Astrocyte of the cerebellum (primary cell): ENCODE data around the gene OSBPL2.

Source experiments
- DNase-seq: peaks from one replicate; pipeline ENCODE4 v3.0.0-alpha.2; 2011; ENCODE audit warnings: low read depth
- H3K4me3 ChIP-seq: 2 replicates; pipeline ENCODE4 v1.5.1; 2011; ENCODE audit warnings: mild to moderate bottlenecking, low read depth, low read length, moderate library complexity
- in situ Hi-C: cut with HindIII; loops from 2 replicates; pipeline ENCODE4 v1.10.0; 2017; ENCODE audit warnings: low sequenced_read_pairs
- TF ChIP-seq, protein P1 (sequence below): IDR thresholded peaks from 2 replicates; pipeline ENCODE4 v1.5.1; 2012; ENCODE audit warnings: low read length, low read depth, moderate library complexity, mild to moderate bottlenecking; ENCODE audit errors: missing control alignments

Gene OSBPL2

DNA sequence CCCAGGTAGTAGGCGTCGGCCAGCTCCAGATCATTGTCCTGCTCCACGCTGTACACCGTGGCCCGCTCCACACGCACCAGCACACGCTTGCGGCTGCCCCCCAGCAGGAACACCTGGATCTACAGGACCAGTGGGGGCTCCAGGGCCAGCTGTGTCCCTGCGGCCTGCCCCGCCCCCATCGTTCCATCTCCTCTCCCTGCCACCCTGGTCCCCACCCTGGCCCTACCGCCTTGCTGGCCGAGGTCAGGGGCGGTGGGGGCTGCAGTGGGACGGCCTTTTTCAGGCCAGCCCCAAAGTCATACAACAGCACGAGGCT, 74.3 kb downstream of the OSBPL2 start:
- TF ChIP-seq, protein P1, sequence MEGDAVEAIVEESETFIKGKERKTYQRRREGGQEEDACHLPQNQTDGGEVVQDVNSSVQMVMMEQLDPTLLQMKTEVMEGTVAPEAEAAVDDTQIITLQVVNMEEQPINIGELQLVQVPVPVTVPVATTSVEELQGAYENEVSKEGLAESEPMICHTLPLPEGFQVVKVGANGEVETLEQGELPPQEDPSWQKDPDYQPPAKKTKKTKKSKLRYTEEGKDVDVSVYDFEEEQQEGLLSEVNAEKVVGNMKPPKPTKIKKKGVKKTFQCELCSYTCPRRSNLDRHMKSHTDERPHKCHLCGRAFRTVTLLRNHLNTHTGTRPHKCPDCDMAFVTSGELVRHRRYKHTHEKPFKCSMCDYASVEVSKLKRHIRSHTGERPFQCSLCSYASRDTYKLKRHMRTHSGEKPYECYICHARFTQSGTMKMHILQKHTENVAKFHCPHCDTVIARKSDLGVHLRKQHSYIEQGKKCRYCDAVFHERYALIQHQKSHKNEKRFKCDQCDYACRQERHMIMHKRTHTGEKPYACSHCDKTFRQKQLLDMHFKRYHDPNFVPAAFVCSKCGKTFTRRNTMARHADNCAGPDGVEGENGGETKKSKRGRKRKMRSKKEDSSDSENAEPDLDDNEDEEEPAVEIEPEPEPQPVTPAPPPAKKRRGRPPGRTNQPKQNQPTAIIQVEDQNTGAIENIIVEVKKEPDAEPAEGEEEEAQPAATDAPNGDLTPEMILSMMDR, result no peak
- in situ Hi-C loops, result no loop called here
- no peak overlapping the region for H3K4me3 ChIP-seq
- no peak for DNase-seq

DNA sequence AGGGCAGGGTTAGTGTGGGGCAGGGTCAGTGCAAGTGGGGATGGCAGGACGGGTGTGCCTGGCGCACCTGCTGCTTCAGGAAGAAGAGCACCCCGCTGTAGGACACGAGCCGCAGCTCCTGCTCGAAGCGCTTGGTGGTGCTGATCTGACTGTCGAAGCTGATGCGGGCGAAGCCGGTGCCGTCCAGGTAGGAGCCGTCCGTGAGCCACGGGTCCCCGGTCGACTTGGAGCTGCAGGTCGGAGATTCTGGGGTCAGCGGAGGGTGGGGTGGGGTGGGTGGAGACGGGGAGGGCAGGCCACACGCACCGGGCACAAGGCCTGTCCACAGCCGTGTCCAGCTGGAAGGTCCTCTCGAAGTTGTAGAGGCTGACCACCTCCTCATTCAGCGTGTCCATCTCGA, 74.7 kb downstream of the OSBPL2 start:
- in situ Hi-C loops, result no loop called here
- no peak for DNase-seq
- H3K4me3 ChIP-seq, result no peak overlapping the region
- TF ChIP-seq, protein P1, result no peak

GRCh38 chr20:62313460-62314338, 75.4 kb downstream of the OSBPL2 start:
- in situ Hi-C loops, result no loop called here
- H3K4me3 ChIP-seq, result no peak overlapping the region
- TF ChIP-seq, protein P1, result no peak
- no peak for DNase-seq

DNA sequence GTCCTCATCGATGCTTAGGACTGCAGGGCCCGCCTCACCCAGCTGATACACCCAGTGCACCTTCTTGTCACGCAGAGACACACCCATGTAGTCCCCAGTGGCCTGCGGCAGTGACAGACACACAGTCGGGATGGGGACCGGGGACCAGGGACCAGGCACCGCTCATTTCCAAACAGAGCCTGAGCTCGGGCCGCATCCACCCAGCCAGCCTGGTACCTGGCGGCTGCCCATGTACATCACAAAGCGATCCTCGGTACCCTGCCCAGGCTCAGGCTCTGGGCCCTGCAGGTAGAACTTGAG, 76.0 kb downstream of the OSBPL2 start:
- in situ Hi-C loops, result no loop called here
- TF ChIP-seq, protein P1, result no peak
- H3K4me3 ChIP-seq, result no peak overlapping the region
- no peak for DNase-seq

GRCh38 chr20:62314711-62315302, 76.5 kb downstream of the OSBPL2 start:
- H3K4me3 ChIP-seq, result no peak overlapping the region
- no peak for DNase-seq
- TF ChIP-seq, protein P1, result no peak
- in situ Hi-C loops, result no loop called here

DNA sequence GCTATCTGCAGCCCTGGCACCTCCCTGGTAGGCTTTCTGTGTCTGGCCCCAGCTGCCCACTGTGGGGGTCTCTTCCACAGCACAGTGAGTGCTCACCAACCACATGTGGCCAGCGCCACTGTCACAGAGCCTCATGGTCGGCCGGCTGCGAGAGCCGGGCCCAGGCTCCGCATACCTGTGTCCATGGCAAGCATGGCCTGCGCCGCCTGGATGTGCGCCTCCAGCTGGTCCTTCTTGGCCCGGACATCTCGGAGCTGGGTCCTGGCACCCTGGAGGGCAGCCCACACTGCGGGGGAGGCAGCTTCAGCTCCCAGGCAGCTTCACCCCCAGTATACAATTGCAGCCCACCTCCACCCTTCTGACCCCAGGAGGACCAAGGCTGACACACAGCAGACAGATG, 77.5 kb downstream of the OSBPL2 start:
- TF ChIP-seq, protein P1, result no peak
- in situ Hi-C loops, result no loop called here
- no peak for DNase-seq
- H3K4me3 ChIP-seq, result no peak overlapping the region
